ENCODE results near the gene LHX4.

The LHX4 gene

GRCh38 chr1:180247061-180247460, 17.0 kb downstream of the LHX4 start:
- DNase-seq = no peak

- no peak for DNase-seq
Observed at GRCh38 chr1:180247580-180247979, 17.5 kb downstream of the LHX4 start.

DNA sequence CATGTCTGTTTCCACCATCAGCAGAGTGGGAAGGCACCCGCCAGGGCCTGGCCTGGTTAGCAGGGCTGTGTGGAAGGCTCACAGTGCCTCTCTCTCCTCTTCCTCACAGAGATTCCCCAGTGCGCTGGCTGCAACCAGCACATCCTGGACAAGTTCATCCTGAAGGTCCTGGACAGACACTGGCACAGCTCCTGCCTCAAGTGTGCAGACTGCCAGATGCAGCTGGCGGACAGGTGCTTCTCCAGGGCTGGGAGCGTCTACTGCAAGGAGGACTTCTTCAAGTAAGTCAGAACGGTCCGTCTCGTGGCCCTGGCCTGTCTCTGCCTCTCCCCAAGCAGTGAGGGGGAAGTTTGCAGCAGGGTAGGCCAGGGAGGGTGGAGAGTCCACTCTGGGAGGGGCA, 18.1 kb downstream of the LHX4 start:
- DNase-seq = no peak

GRCh38 chr1:180248731-180249681, 18.9 kb downstream of the LHX4 start:
- no peak for DNase-seq

- no peak for DNase-seq
Observed at GRCh38 chr1:180249725-180250498, 19.8 kb downstream of the LHX4 start.

DNA sequence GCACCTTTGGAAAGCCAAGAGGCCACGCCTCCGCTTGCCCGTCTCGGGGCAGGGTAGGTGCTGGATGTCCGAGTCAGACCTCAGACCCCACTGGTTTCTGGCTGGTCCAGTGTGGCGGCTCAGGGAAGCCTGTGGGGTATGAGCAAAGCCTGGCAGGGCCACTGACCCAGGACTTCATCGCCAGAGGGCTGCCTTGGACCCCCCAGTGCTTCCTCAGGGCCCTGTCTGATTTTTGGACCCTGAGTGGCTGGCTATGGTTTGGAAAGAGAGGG, 20.4 kb downstream of the LHX4 start:
- no peak for DNase-seq

GRCh38 chr1:180250883-180251509, 20.9 kb downstream of the LHX4 start:
- DNase-seq = no peak

DNA sequence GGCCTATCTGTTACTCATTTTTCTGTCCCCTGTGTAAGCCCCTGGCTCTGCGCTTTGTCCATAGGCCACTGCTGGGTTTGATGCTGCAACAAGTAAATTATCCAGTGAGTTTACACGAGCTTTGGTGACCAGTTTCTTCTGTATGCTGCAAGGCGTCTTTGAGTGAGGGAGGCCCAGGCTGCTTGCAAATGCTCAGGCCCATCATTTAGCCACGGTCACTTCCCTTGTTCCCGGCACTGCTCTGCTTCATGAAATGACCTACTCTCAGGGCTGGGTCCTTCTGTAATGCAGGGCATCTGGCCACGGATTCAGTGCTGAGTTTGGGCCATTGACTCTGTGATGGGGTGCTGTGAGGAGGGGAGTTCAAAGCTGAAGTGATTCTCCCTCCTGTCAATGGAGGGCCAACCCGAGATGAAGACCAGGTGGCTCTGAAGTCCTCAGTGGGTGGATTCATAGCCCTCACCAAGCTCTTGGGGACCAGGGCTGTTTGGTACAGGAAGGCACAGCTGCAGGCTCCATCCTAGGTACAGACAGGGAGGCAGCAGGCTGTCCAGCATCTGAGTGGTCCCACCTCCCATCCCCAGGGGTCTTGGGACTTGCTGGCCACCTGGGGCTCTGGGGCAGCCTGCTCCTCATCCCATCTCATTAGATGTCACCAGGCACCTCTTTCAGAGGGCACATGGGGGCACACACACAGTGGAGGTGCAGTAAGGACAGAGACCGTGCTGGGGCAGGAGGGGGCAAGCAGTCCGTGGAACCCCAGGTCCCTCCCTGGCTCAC, 21.7 kb downstream of the LHX4 start:
- DNase-seq = no peak

- DNase-seq = peak; percentile 47 to 61
Observed at GRCh38 chr1:180252638-180253536, 22.8 kb downstream of the LHX4 start.

- no peak for DNase-seq
Observed at GRCh38 chr1:180253585-180254495, 23.8 kb downstream of the LHX4 start.

DNA sequence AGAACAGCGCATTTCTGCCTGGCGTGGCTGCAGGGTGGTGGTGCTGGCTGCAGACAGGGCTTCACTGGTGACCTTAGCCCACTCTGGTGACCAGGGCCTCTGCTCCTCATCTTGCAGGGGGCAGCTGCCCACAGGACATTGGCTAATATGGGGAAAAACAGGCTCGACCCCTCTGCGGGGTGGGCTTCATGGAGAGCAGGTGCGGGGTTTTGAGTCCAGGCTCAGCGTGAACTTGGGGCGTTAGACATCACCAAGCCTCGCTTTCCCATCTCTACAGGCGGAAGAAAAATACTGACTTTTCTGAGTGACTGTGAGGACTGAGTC, 24.4 kb downstream of the LHX4 start:
- no peak for DNase-seq

DNA sequence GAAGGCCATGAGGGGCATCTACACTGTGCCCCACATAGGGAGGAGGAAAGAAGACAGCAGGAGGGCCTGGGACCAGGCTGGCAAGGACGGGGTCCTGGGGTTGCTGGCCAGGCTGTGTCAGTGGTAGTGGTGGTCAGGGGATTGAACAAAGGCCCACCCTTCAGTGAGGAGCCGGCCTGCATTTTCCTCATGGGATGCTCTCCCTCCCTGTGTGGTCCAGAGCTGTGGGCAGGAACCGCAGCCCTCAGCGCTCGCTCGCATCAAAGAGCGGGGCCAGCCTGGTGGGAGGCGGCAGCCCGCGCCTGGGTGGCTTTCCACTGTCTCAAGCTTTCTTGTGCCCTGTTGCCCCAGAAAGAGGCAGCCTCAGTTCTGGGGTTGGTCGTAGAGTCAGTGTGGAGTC, 24.8 kb downstream of the LHX4 start:
- no peak for DNase-seq

GRCh38 chr1:180255536-180256340, 25.7 kb downstream of the LHX4 start:
- DNase-seq = no peak

DNA sequence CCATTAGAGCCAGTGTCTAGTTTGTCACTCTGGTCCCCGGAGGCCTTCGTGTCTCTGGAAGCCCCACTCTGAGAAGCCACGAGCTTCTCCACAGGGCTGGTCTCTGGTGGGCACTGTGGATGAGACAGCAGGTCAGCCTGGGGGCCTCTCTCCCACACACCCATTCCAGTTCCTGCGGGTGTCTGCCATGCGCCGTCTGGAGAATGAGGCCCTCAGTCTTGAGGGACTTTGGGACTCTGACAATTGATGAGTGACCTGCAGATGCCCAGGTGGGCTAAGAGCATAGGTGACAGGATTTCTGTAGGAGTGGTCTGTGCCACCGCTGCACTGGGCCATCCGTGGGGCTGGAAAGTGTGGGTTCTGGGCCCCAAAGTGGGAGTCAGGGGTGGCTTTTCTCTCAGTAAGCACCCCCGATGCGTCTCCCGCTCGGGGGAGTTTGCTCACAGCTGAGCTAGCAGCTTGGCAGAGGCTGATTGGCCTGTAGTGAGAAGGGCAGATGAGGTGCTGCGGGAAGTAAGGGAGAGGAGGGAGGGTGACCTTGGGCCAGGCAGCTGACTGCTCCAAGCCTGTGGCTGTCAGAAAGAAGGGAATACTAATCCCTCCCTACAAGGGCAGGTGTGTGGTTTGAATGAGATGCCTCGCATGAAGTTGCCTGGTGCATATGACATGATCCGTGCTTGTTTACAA, 26.4 kb downstream of the LHX4 start:
- DNase-seq = no peak

GRCh38 chr1:180257028-180257386, 26.9 kb downstream of the LHX4 start:
- no peak for DNase-seq

DNA sequence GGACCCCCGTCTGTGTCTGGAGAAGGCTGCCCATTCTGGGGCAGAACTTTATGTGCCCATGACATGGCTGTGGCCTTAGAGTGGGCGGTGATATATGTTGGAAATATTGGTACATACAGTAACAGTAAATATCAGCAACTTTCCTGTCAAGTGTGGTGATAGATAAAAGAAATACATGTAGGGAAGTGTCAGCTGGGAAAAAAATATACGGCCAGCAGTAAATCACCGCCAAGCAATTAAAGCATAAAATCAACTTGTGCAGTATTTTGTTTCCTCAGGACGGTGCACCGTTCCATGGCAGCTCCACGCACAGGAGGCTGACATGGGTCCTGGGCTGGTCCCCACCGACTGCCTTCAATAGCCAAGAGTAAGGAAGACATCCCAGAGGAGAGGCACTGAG, 27.4 kb downstream of the LHX4 start:
- DNase-seq = no peak

DNA sequence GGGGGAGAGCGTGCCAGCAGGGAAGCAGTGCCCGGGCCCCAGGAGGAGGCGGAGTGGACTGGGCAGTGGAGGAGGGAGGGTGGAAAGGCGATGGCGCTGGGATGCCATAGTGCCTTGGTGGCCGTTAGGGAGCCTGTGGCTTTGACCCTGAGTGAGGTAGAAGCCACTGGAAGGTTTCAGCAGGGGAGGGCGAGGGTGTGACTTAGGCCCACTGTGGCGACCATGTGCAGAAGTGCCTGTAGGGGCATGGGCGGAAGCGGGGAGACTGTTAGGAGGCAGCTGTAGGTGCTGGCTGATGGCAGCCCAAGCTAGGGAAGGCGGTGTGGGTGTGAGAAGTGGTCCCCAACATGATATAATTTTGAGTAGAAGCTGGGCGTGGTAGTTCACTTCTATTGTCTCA, 28.2 kb downstream of the LHX4 start:
- DNase-seq = no peak

GRCh38 chr1:180258935-180259334, 28.9 kb downstream of the LHX4 start:
- DNase-seq = no peak

Measured in activated CD4-positive, alpha-beta T cell treated with anti-CD3 and anti-CD28 coated beads for 4 hours (primary cell).